ENCODE results near the gene PSMA2.

- TF ChIP-seq CTCF (conservative IDR thresholded peaks at IDR 0.05 in 1 of 2, IDR thresholded peaks at IDR 0.05 in 1 of 2; ENCODE audit: low read depth in 1 of 2, low read length in 2 of 2) (no peak), EZH2 (IDR thresholded peaks at IDR 0.05; ENCODE audit: low read length, missing control alignments) (no peak)
Measured at GRCh38 chr7:42939457-42940240, 7.7 kb upstream of the PSMA2 start.

Measured in fibroblast of lung (primary cell).